H9 (cell line): ENCODE results near the gene FABP7. TPM values are rescaled to one million over a fixed set of nuclear protein-coding genes. Genes with fewer than 3 reads are reported as not detected.
A peak's percentile ranks its signal among the peaks of the same experiment; 100 is the strongest.

Experiments used
- DNase-seq: peaks from one replicate; pipeline ENCODE4 v3.0.0-alpha.2; 2017
- H2AFZ ChIP-seq: one replicate; pipeline ENCODE4 v1.6.1; 2013; ENCODE audit warnings: mild to moderate bottlenecking, low read length, control low read depth, moderate library complexity
- H2AK5ac ChIP-seq: 2 replicates; pipeline ENCODE4 v1.6.1; 2013; ENCODE audit warnings: low read length, control low read depth, mixed read lengths; ENCODE audit not compliant: insufficient read length
- H2BK120ac ChIP-seq: one replicate; pipeline ENCODE4 v1.6.1; 2013; ENCODE audit warnings: low read depth, mild to moderate bottlenecking, low read length, control low read depth, inconsistent platforms; ENCODE audit not compliant: poor library complexity, severe bottlenecking
- H2BK12ac ChIP-seq: 2 replicates; pipeline ENCODE4 v1.6.1; 2013; ENCODE audit warnings: low read length, control low read depth, mixed read lengths, low read depth; ENCODE audit not compliant: insufficient read length
- H2BK15ac ChIP-seq: 2 replicates; pipeline ENCODE4 v1.6.1; 2013; ENCODE audit warnings: low read depth, low read length, control low read depth
- H2BK20ac ChIP-seq: one replicate; pipeline ENCODE4 v1.6.1; 2013; ENCODE audit warnings: low read depth, mild to moderate bottlenecking, low read length, control low read depth, inconsistent platforms; ENCODE audit not compliant: poor library complexity, severe bottlenecking
- H2BK5ac ChIP-seq: 2 replicates; pipeline ENCODE4 v1.6.1; 2013; ENCODE audit warnings: low read length, control low read depth, mixed read lengths; ENCODE audit not compliant: insufficient read length
- H3K14ac ChIP-seq: 2 replicates; pipeline ENCODE4 v1.6.1; 2013; ENCODE audit warnings: low read length, control low read depth; ENCODE audit not compliant: insufficient read depth
- H3K18ac ChIP-seq: 2 replicates; pipeline ENCODE4 v1.6.1; 2013; ENCODE audit warnings: low read depth, mild to moderate bottlenecking, mixed read lengths, low read length, control low read depth; ENCODE audit not compliant: insufficient read length
- H3K23ac ChIP-seq: 2 replicates; pipeline ENCODE4 v1.6.1; 2013; ENCODE audit warnings: low read length, control low read depth, mixed read lengths, low read depth; ENCODE audit not compliant: insufficient read length
- H3K23me2 ChIP-seq: 2 replicates; pipeline ENCODE4 v1.6.1; 2013; ENCODE audit warnings: low read depth, mild to moderate bottlenecking, mixed read lengths, low read length, control low read depth; ENCODE audit not compliant: insufficient read length, poor library complexity, severe bottlenecking
- H3K27ac ChIP-seq: 2 replicates; pipeline ENCODE4 v1.5.1; 2013; ENCODE audit warnings: low read length, control low read depth, mixed read lengths, low read depth; ENCODE audit not compliant: insufficient read length
- H3K27me3 ChIP-seq: 2 replicates; pipeline ENCODE4 v1.6.1; 2013; ENCODE audit warnings: low read length, control low read depth, inconsistent platforms; ENCODE audit not compliant: insufficient read depth
- H3K4ac ChIP-seq: 2 replicates; pipeline ENCODE4 v1.6.1; 2013; ENCODE audit warnings: low read depth, mild to moderate bottlenecking, control low read depth, inconsistent platforms, low read length, moderate library complexity
- H3K4me1 ChIP-seq: 2 replicates; pipeline ENCODE4 v1.6.1; 2013; ENCODE audit warnings: low read length, control low read depth, inconsistent platforms; ENCODE audit not compliant: insufficient read depth
- H3K4me2 ChIP-seq: 2 replicates; pipeline ENCODE4 v1.6.1; 2013; ENCODE audit warnings: low read length, control low read depth, mixed read lengths; ENCODE audit not compliant: insufficient read length, insufficient read depth
- H3K56ac ChIP-seq: 2 replicates; pipeline ENCODE4 v1.6.1; 2013; ENCODE audit warnings: low read depth, mild to moderate bottlenecking, mixed read lengths, low read length, control low read depth; ENCODE audit not compliant: insufficient read length
- H3K79me1 ChIP-seq: 2 replicates; pipeline ENCODE4 v1.6.1; 2013; ENCODE audit warnings: low read depth, mild to moderate bottlenecking, moderate library complexity, low read length, control low read depth, inconsistent platforms; ENCODE audit not compliant: insufficient read depth, poor library complexity, severe bottlenecking
- H3K79me2 ChIP-seq: 2 replicates; pipeline ENCODE4 v1.6.1; 2013; ENCODE audit warnings: low read length, control low read depth, inconsistent platforms; ENCODE audit not compliant: insufficient read depth
- H3K9ac ChIP-seq: 2 replicates; pipeline ENCODE4 v1.6.1; 2013; ENCODE audit warnings: low read length, control low read depth, mixed read lengths; ENCODE audit not compliant: insufficient read length; ENCODE audit errors: extremely low read depth
- H3K9me3 ChIP-seq: one replicate; pipeline ENCODE4 v1.6.1; 2013; ENCODE audit warnings: low read depth, low read length, inconsistent platforms; ENCODE audit not compliant: control insufficient read depth
- H3T11ph ChIP-seq: one replicate; pipeline ENCODE4 v1.6.1; 2013; ENCODE audit warnings: mild to moderate bottlenecking, low read length, control low read depth, inconsistent platforms
- H4K20me1 ChIP-seq: one replicate; pipeline ENCODE4 v1.6.1; 2013; ENCODE audit not compliant: control insufficient read depth, insufficient read length, insufficient read depth
- H4K5ac ChIP-seq: 2 replicates; pipeline ENCODE4 v1.6.1; 2013; ENCODE audit warnings: low read depth, mild to moderate bottlenecking, mixed read lengths, low read length, control low read depth; ENCODE audit not compliant: insufficient read length
- H4K8ac ChIP-seq: replicated peaks from 2 replicates; pipeline ENCODE4 v1.6.1; 2013; ENCODE audit warnings: low read length, control low read depth, mixed read lengths, low read depth; ENCODE audit not compliant: insufficient read length
- H4K91ac ChIP-seq: 2 replicates; pipeline ENCODE4 v1.6.1; 2013; ENCODE audit warnings: low read depth, mild to moderate bottlenecking, moderate library complexity, mixed read lengths, low read length, control low read depth; ENCODE audit not compliant: insufficient read length
- H3K27ac Mint-ChIP-seq, 3 experiments: 2 replicates in 2 of 3; 3 replicates in 1 of 3; pipeline ENCODE4 v1.8.0; 2020 to 2021; ENCODE audit warnings: mixed read lengths in 3 of 3, mild to moderate bottlenecking in 1 of 3, moderate library complexity in 1 of 3
- H3K27me3 Mint-ChIP-seq: 2 replicates; pipeline ENCODE4 v1.8.0; 2021; ENCODE audit warnings: low read depth, mild to moderate bottlenecking, moderate library complexity, mixed read lengths
- H3K36me3 Mint-ChIP-seq, 3 experiments: 2 replicates in 2 of 3; 3 replicates in 1 of 3; pipeline ENCODE4 v1.8.0; 2020 to 2021; ENCODE audit warnings: low read depth in 3 of 3, mixed read lengths in 3 of 3; ENCODE audit not compliant: insufficient read depth in 1 of 3
- H3K4me1 Mint-ChIP-seq, 2 experiments: 2 replicates each; pipeline ENCODE4 v1.8.0; 2020; ENCODE audit warnings: mixed read lengths in 2 of 2
- H3K4me3 Mint-ChIP-seq, 2 experiments: 2 replicates in 1 of 2; 3 replicates in 1 of 2; pipeline ENCODE4 v1.8.0; 2020 to 2021; ENCODE audit warnings: mild to moderate bottlenecking in 2 of 2, mixed read lengths in 2 of 2, moderate library complexity in 1 of 2
- H3K9me3 Mint-ChIP-seq, 2 experiments: 2 replicates in 1 of 2; 3 replicates in 1 of 2; pipeline ENCODE4 v1.8.0; 2020; ENCODE audit warnings: mild to moderate bottlenecking in 2 of 2, mixed read lengths in 2 of 2, moderate library complexity in 1 of 2
- WGBS: extraction: QIAGEN DNeasy Blood & Tissue Kit; methylation state at CpG from one replicate; pipeline ENCODE4 v1.1.7; 2013; ENCODE audit warnings: missing lambda C conversion rate, low lambda C conversion rate, mixed read lengths; ENCODE audit not compliant: insufficient read length; ENCODE audit errors: extremely low coverage; 5-methylcytosine and 5-hydroxymethylcytosine counted together
- total RNA-seq: library from RNA; stranded (reverse); gene quantifications from 2 replicates; pipeline ENCODE4 v1.2.1, GENCODE V29; 2021
- TF ChIP-seq, protein P1 (sequence below): fragments of 200-600 bp; sonication (generic); conservative IDR thresholded peaks from 3 replicates; pipeline ENCODE4 v1.8.0; 2021; ENCODE audit warnings: antibody characterized with exemption, mild to moderate bottlenecking

The FABP7 gene
- total RNA-seq, 1 experiment from 2014 or later = 3.9 TPM

- H2BK5ac ChIP-seq = no peak overlapping the region
- 0 out of 2 replicates have a peak overlapping the region, but pooled peaks have one; percentile 80 for H3K14ac ChIP-seq
- TF ChIP-seq, protein P1, sequence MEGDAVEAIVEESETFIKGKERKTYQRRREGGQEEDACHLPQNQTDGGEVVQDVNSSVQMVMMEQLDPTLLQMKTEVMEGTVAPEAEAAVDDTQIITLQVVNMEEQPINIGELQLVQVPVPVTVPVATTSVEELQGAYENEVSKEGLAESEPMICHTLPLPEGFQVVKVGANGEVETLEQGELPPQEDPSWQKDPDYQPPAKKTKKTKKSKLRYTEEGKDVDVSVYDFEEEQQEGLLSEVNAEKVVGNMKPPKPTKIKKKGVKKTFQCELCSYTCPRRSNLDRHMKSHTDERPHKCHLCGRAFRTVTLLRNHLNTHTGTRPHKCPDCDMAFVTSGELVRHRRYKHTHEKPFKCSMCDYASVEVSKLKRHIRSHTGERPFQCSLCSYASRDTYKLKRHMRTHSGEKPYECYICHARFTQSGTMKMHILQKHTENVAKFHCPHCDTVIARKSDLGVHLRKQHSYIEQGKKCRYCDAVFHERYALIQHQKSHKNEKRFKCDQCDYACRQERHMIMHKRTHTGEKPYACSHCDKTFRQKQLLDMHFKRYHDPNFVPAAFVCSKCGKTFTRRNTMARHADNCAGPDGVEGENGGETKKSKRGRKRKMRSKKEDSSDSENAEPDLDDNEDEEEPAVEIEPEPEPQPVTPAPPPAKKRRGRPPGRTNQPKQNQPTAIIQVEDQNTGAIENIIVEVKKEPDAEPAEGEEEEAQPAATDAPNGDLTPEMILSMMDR = no peak
- H3K27ac ChIP-seq = no peak overlapping the region
- H2BK12ac ChIP-seq = no peak overlapping the region
- no peak overlapping the region for H4K8ac ChIP-seq
- H2AFZ ChIP-seq = no peak overlapping the region
- H3K4me2 ChIP-seq = peak overlapping the region; percentile 93
- no peak overlapping the region for H2BK15ac ChIP-seq
- peaks cover 42 to 44% of the 10 kb centered on the region in 2 experiments for H3K4me1 Mint-ChIP-seq
- H2BK20ac ChIP-seq = no peak overlapping the region
- peaks cover 11% of the 10 kb centered on the region for H3K23me2 ChIP-seq
- no peaks in the 10 kb centered on the region for H3K36me3 Mint-ChIP-seq
- no peak overlapping the region for H3K23ac ChIP-seq
- H2BK120ac ChIP-seq = no peak overlapping the region
- no peak overlapping the region for H3T11ph ChIP-seq
- no peak overlapping the region for H3K4ac ChIP-seq
- peaks cover 3% of the 10 kb centered on the region; the same call in 1 of the 2 replicates for H3K27me3 ChIP-seq
- H3K56ac ChIP-seq = no peak overlapping the region
- WGBS = no CpG with 5 or more reads among the region's 10 CpGs
- H3K79me2 ChIP-seq = no peaks in the 10 kb centered on the region
- peaks cover 5% of the 10 kb centered on the region; the same call in 1 of the 2 replicates for H3K4me1 ChIP-seq
- no peak overlapping the region for H4K91ac ChIP-seq
- H3K9ac ChIP-seq = peak overlapping the region; percentile 40
- no peak overlapping the region for H2AK5ac ChIP-seq
- H3K27ac Mint-ChIP-seq = peak overlapping the region in 2 of 3 experiments; percentile 4 to 66; a peak in 3 of 7 replicates
- H3K4me3 Mint-ChIP-seq = peak overlapping the region; percentile 84 to 90
- no peak for DNase-seq
- no peak overlapping the region for H4K5ac ChIP-seq
- no peaks in the 10 kb centered on the region for H3K9me3 ChIP-seq
- no peaks in the 10 kb centered on the region for H4K20me1 ChIP-seq
- no peak overlapping the region for H3K18ac ChIP-seq
- no peaks in the 10 kb centered on the region; a peak in 1 of 5 replicates for H3K9me3 Mint-ChIP-seq
- peaks cover 36% of the 10 kb centered on the region for H3K27me3 Mint-ChIP-seq
- H3K79me1 ChIP-seq = no peaks in the 10 kb centered on the region
These were observed 9.2 kb downstream of the FABP7 start for GRCh38 chr6:122788663-122789181.
